ENCODE data around the gene CERKL. TPM values are rescaled to one million over a fixed set of nuclear protein-coding genes. Genes with fewer than 3 reads are reported as not detected.
A peak's percentile ranks its signal among the peaks of the same experiment; 100 is the strongest.

CERKL gene
- total RNA-seq, 2 donors from 2014 or later = 0.52 to 0.66 TPM

GRCh38 chr2:181574321-181574720, 82.6 kb downstream of the CERKL start:
- no peak for DNase-seq
- TF ChIP-seq POLR2A (IDR thresholded peaks at IDR 0.05) = no peak
- no peak for TF ChIP-seq CTCF (IDR thresholded peaks at IDR 0.05)
- 68 to 75% methylated on average over 7 of the region's 7 CpGs for WGBS, 2 donors
- Histone ChIP-seq H3K4me1 (no peaks in the 10 kb centered on the region), H3K4me3 (no peak overlapping the region), H3K9me3 (no peaks in the 10 kb centered on the region), H3K27me3 (no peaks in the 10 kb centered on the region), H3K36me3 (replicated peaks in 1 of 2; ENCODE audit: insufficient read depth in 1 of 2, low read depth in 2 of 2) (no peaks in the 10 kb centered on the region), H3K27ac (no peak overlapping the region)
- ATAC-seq = no peak
- intact Hi-C loops (cut with DNase I) = loop anchor here (10.0 kb wide), 1 partner anchor 140 kb away; no protein-coding TSS in a partner anchor

GRCh38 chr2:181573140-181573736, 83.7 kb downstream of the CERKL start:
- Histone ChIP-seq H3K36me3 (replicated peaks in 1 of 2; ENCODE audit: insufficient read depth in 1 of 2, low read depth in 2 of 2) (no peaks in the 10 kb centered on the region), H3K27ac (no peak overlapping the region), H3K9me3 (no peaks in the 10 kb centered on the region), H3K4me1 (no peaks in the 10 kb centered on the region), H3K4me3 (no peak overlapping the region), H3K27me3 (no peaks in the 10 kb centered on the region)
- DNase-seq (no peak), ATAC-seq (no peak)
- 24 to 32% methylated on average over 4 of the region's 4 CpGs for WGBS, 2 donors
- intact Hi-C loops (cut with DNase I) = loop anchor here (10.0 kb wide), 1 partner anchor 142 kb away; no protein-coding TSS in a partner anchor
- TF ChIP-seq POLR2A (IDR thresholded peaks at IDR 0.05) (no peak), CTCF (IDR thresholded peaks at IDR 0.05) (peak in 6 of 7 experiments; percentile 26 to 66 (median 50))

GRCh38 chr2:181570833-181571661, 85.9 kb downstream of the CERKL start:
- Histone ChIP-seq H3K4me1 (no peaks in the 10 kb centered on the region), H3K27ac (no peak overlapping the region), H3K9me3 (no peaks in the 10 kb centered on the region), H3K4me3 (no peak overlapping the region), H3K36me3 (replicated peaks in 1 of 2; ENCODE audit: insufficient read depth in 1 of 2, low read depth in 2 of 2) (no peaks in the 10 kb centered on the region), H3K27me3 (no peaks in the 10 kb centered on the region)
- no peak for DNase-seq
- no peak for ATAC-seq
- WGBS, 2 donors = 59 to 60% methylated on average over 4 of the region's 4 CpGs
- intact Hi-C loops (cut with DNase I) = loop anchor here (10.0 kb wide), 1 partner anchor 144 kb away; no protein-coding TSS in a partner anchor
- TF ChIP-seq POLR2A (IDR thresholded peaks at IDR 0.05) = no peak
- TF ChIP-seq CTCF (IDR thresholded peaks at IDR 0.05) = peak in 5 of 7 experiments; percentile 30 to 37 (median 35)

GRCh38 chr2:181570059-181570458, 86.8 kb downstream of the CERKL start:
- WGBS, 2 donors = 30 to 46% methylated on average over 2 of the region's 2 CpGs
- intact Hi-C loops (cut with DNase I) = loop anchor here (10.0 kb wide), 1 partner anchor 145 kb away; no protein-coding TSS in a partner anchor
- H3K27ac ChIP-seq = no peak overlapping the region
- H3K27me3 ChIP-seq = no peaks in the 10 kb centered on the region
- H3K4me3 ChIP-seq = no peak overlapping the region
- no peaks in the 10 kb centered on the region for H3K4me1 ChIP-seq
- no peaks in the 10 kb centered on the region for H3K9me3 ChIP-seq
- no peak for TF ChIP-seq CTCF (IDR thresholded peaks at IDR 0.05)
- TF ChIP-seq POLR2A (IDR thresholded peaks at IDR 0.05) = no peak
- H3K36me3 ChIP-seq (replicated peaks in 1 of 2; ENCODE audit: insufficient read depth in 1 of 2, low read depth in 2 of 2) = no peaks in the 10 kb centered on the region
- peak in 1 of 4 donors; percentile 18 for DNase-seq
- ATAC-seq = peak; percentile 50
